ENCODE measurements around the gene CAVIN2.
A peak's percentile ranks its signal among the peaks of the same experiment; 100 is the strongest.

Gene CAVIN2

GRCh38 chr2:191846515-191847476 lies at the start of gene CAVIN2:
Gene CAVIN2 (minus strand): TSS chr2:191847088. CDS start chr2:191846925, 163 bp downstream.
- no peak for DNase-seq

- no peak for DNase-seq
These were observed 48.9 kb upstream of the CAVIN2 start for GRCh38 chr2:191895743-191896142.

GRCh38 chr2:191895195-191895594 lies 48.3 kb upstream of the CAVIN2 start:
- no peak for DNase-seq

- no peak for DNase-seq
These were observed 47.8 kb upstream of the CAVIN2 start for GRCh38 chr2:191894681-191895147.

GRCh38 chr2:191892391-191892790 lies 45.5 kb upstream of the CAVIN2 start:
- no peak for DNase-seq

- DNase-seq, result no peak
These were observed 44.8 kb upstream of the CAVIN2 start for GRCh38 chr2:191891656-191892055.

GRCh38 chr2:191889931-191890330 lies 43.0 kb upstream of the CAVIN2 start:
- DNase-seq, result no peak

GRCh38 chr2:191888400-191889166 lies 41.7 kb upstream of the CAVIN2 start:
- no peak for DNase-seq

GRCh38 chr2:191885650-191886049 lies 38.8 kb upstream of the CAVIN2 start:
- no peak for DNase-seq

GRCh38 chr2:191885098-191885497 lies 38.2 kb upstream of the CAVIN2 start:
- DNase-seq, result no peak

GRCh38 chr2:191881982-191882816 lies 35.3 kb upstream of the CAVIN2 start:
- DNase-seq, result no peak

- DNase-seq, result no peak
These were observed 31.8 kb upstream of the CAVIN2 start for GRCh38 chr2:191878548-191879279.

GRCh38 chr2:191877875-191878274 lies 31.0 kb upstream of the CAVIN2 start:
- DNase-seq, result no peak

- DNase-seq, result no peak
These were observed 29.0 kb upstream of the CAVIN2 start for GRCh38 chr2:191875859-191876258.

- DNase-seq, result no peak
These were observed 23.9 kb upstream of the CAVIN2 start for GRCh38 chr2:191870744-191871143.

- DNase-seq, result peak in 1 of 2 experiments; percentile 17
These were observed 22.9 kb upstream of the CAVIN2 start for GRCh38 chr2:191869781-191870180.

GRCh38 chr2:191869178-191869577 lies 22.3 kb upstream of the CAVIN2 start:
- peak; percentile 7 to 38 for DNase-seq

GRCh38 chr2:191867507-191867847 lies 20.6 kb upstream of the CAVIN2 start:
- DNase-seq, result no peak

GRCh38 chr2:191866675-191867506 lies 20.0 kb upstream of the CAVIN2 start:
- no peak for DNase-seq

- DNase-seq, result no peak
These were observed 19.3 kb upstream of the CAVIN2 start for GRCh38 chr2:191866195-191866594.
